ENCODE data around the gene IDE. TPM values are rescaled to one million over a fixed set of nuclear protein-coding genes. Genes with fewer than 3 reads are reported as not detected.

Gene IDE
- total and polyA plus RNA-seq, 9 of the 15 experiments (the other 6 are each of a cell fraction or from before 2014, with no cell fraction given), result 10.2 to 50.6 (median 33.2) TPM

GRCh38 chr10:92591550-92592022, 17.7 kb upstream of the IDE start (continued):
- TF ChIP-seq ZNF311 (CRISPR knock-in tag; IDR thresholded peaks at IDR 0.05) (no peak), HDAC1 (IDR thresholded peaks at IDR 0.05) (no peak), KHSRP (IDR thresholded peaks at IDR 0.05) (no peak), NFIC (IDR thresholded peaks at IDR 0.05) (no peak), ZFP30 (CRISPR knock-in tag; IDR thresholded peaks at IDR 0.05; ENCODE audit: borderline replicate concordance) (no peak), SAFB2 (IDR thresholded peaks at IDR 0.05; ENCODE audit: borderline replicate concordance, low read depth, low read length, severe bottlenecking) (no peak), SNIP1 (IDR thresholded peaks at IDR 0.05; ENCODE audit: low read depth) (no peak), ELK1 (CRISPR knock-in tag; IDR thresholded peaks at IDR 0.05) (no peak), ZNF431 (CRISPR knock-in tag; IDR thresholded peaks at IDR 0.05) (no peak), CTBP1 (IDR thresholded peaks at IDR 0.05; ENCODE audit: borderline replicate concordance) (peak; percentile 61; the same call in 1 of the 2 replicates), MTA3 (IDR thresholded peaks at IDR 0.05; ENCODE audit: borderline replicate concordance) (no peak; the same call in 1 of the 2 replicates), E2F8 (IDR thresholded peaks at IDR 0.05; ENCODE audit: low read depth, partially characterized antibody) (no peak), CBX8 (IDR thresholded peaks at IDR 0.05; ENCODE audit: borderline replicate concordance, extremely low read depth, low read depth, low read length, poor library complexity, severe bottlenecking) (no peak), TAF15 (IDR thresholded peaks at IDR 0.05; ENCODE audit: low read depth, low read length) (no peak), FOS (IDR thresholded peaks at IDR 0.05; ENCODE audit: extremely low read depth, insufficient read length) (no peak), RAD21 (CRISPR knock-in tag; conservative IDR thresholded peaks at IDR 0.05 in 1 of 2, IDR thresholded peaks at IDR 0.05 in 1 of 2) (no peak), NFXL1 (CRISPR knock-in tag; IDR thresholded peaks at IDR 0.05) (no peak), ATF7 (IDR thresholded peaks at IDR 0.05) (peak; percentile 60; the same call in 1 of the 2 replicates), PHF21A (IDR thresholded peaks at IDR 0.05; ENCODE audit: borderline replicate concordance, low read depth) (no peak), HDAC3 (IDR thresholded peaks at IDR 0.05; ENCODE audit: borderline replicate concordance, partially characterized antibody) (no peak), PRDM10 (IDR thresholded peaks at IDR 0.05; ENCODE audit: partially characterized antibody) (peak; percentile 13), L3MBTL2 (IDR thresholded peaks at IDR 0.05) (peak; percentile 55; the same call in 1 of the 2 replicates), EHMT2 (IDR thresholded peaks at IDR 0.05) (no peak)

Measured in K562 (cell line).